AG04449 (cell line): Measurements from ENCODE around the gene CDK6.

Experiments used
- CTCF ChIA-PET: fragments of 350-600 bp; formaldehyde crosslinking; extraction: SDS; loops from one replicate; lab custom pipeline; 2021; ENCODE audit warnings: antibody characterized with exemption; lab: Yijun Ruan, JAX
- POLR2A ChIA-PET: fragments of 400-600, 350-600 bp; formaldehyde crosslinking; extraction: SDS; loops from one replicate; lab custom pipeline; 2020; ENCODE audit warnings: antibody characterized with exemption, inconsistent platforms; lab: Yijun Ruan, JAX
- DNase-seq: peaks from one replicate; pipeline ENCODE4 v3.0.0-alpha.2; 2010; ENCODE audit warnings: low read depth, low spot score
- H3K4me3 ChIP-seq: 2 replicates; pipeline ENCODE4 v1.5.1; 2011; ENCODE audit warnings: low read depth, mild to moderate bottlenecking, control low read depth, low read length
- TF ChIP-seq, protein P1 (sequence below): IDR thresholded peaks from one replicate; pipeline ENCODE4 v1.5.1; 2011; ENCODE audit warnings: mild to moderate bottlenecking, moderate library complexity, low read length, control low read depth, inconsistent platforms; ENCODE audit not compliant: insufficient read depth; ENCODE audit errors: missing control alignments

CDK6 gene

DNA sequence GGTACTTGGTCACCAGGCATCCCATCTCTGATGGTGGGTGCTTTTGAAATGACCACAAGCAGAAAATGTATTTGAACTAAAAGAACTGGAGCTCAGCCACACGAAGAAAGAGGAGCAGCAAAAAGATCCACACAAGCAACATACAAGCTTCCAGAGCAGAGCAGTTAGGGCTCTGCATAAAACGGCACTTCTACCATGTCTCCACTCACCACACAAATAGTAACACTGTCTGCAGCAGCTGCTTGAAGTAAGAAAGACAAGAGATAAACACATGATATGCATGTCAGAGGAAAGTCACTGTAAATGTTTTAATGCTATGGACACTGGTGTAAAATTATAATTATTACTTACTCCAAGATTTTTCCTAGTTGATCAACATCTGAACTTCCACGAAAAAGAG lies 213.7 kb downstream of the CDK6 start:
- DNase-seq = no peak
- CTCF ChIA-PET = interaction anchor here (2.0 kb wide), 1 partner anchor 73 kb away, joined by 6 read pairs; no protein-coding TSS in a partner anchor
- H3K4me3 ChIP-seq = no peak overlapping the region
- POLR2A ChIA-PET = no interaction called here
- TF ChIP-seq, protein P1, sequence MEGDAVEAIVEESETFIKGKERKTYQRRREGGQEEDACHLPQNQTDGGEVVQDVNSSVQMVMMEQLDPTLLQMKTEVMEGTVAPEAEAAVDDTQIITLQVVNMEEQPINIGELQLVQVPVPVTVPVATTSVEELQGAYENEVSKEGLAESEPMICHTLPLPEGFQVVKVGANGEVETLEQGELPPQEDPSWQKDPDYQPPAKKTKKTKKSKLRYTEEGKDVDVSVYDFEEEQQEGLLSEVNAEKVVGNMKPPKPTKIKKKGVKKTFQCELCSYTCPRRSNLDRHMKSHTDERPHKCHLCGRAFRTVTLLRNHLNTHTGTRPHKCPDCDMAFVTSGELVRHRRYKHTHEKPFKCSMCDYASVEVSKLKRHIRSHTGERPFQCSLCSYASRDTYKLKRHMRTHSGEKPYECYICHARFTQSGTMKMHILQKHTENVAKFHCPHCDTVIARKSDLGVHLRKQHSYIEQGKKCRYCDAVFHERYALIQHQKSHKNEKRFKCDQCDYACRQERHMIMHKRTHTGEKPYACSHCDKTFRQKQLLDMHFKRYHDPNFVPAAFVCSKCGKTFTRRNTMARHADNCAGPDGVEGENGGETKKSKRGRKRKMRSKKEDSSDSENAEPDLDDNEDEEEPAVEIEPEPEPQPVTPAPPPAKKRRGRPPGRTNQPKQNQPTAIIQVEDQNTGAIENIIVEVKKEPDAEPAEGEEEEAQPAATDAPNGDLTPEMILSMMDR = no peak

DNA sequence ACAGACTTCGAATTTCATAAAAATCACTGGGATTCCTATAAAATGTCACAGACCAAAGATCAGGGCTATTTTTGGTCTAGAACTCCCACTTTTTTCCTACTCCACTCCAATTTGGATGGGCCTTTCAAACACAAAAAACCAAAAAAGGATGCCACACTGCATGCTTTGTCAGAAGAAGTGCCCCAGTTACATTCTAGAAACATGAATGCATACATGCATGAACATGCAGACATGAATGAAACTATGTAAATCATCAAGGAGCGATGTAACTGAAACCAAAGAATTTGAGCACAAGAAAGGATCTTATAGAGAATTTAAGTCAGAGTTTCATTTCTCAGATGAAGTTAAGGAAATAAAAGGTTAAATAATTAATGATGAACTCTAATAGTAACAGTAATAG lies 214.3 kb downstream of the CDK6 start:
- POLR2A ChIA-PET = no interaction called here
- DNase-seq = no peak
- no peak overlapping the region for H3K4me3 ChIP-seq
- TF ChIP-seq, protein P1 = no peak
- CTCF ChIA-PET = interaction anchor here (1.5 to 4.0 kb wide), 10 partner anchors 10 to 607 kb away, joined by 3 to 38 read pairs (median 7); no protein-coding TSS in a partner anchor

DNA sequence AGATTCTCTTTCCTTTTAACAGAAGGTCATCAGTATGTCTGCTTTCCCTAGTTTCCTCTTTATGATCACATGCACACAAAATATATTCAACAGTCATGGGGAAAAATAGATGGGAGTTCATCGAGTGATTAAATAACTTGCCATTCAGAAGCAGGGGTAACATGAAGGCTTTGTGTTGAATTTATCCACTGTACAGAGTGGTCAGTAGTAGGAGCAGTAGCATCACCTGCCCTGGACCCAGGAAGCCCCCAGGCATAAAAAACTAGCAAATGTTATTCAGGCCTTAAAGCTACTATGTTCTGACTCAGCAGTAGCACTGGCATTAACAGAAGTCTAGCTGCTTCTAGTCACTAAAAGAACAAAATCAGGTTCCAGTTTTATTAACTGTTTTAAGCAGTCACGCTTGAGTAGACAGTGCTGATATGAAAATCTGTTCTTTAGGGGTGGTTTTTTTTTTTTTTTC lies 214.8 kb downstream of the CDK6 start:
- no peak overlapping the region for H3K4me3 ChIP-seq
- POLR2A ChIA-PET = no interaction called here
- TF ChIP-seq, protein P1 = no peak
- DNase-seq = no peak
- CTCF ChIA-PET = interaction anchor here (0.7 to 4.0 kb wide), 17 partner anchors 10 to 607 kb away, joined by 3 to 38 read pairs (median 5); no protein-coding TSS in a partner anchor

DNA sequence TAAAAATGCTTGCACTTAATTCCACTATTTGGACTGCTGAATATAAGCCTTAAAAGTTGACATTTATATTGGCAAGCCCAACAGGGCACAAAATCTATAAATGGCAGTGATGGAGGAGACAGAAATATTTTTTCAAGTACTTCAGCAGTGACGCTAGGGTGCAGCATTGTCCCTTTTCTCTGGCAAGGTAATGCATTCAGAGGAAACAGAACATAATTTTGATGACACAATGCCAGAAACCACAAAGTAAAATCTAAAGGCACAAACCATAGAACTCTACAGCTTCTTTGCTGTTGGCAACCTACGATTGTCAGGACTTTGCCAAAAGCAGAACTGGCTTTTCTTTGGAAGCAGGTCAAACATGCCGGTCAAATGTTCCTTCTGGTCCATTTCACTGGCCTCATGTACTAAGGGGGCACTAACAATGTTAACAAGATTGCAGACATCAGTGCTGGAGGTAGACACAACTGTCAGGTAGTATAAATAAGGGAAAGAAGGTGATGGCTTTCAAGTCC lies 215.3 kb downstream of the CDK6 start:
- peak; percentile 74 for DNase-seq
- H3K4me3 ChIP-seq = no peak overlapping the region
- TF ChIP-seq, protein P1 = peak; percentile 62
- POLR2A ChIA-PET = interaction anchor here (0.8 kb wide), 1 partner anchor 209 kb away, joined by 3 read pairs; no protein-coding TSS in a partner anchor
- CTCF ChIA-PET = interaction anchor here (0.7 to 4.0 kb wide), 23 partner anchors 10 to 608 kb away, joined by 3 to 38 read pairs (median 3); no protein-coding TSS in a partner anchor

DNA sequence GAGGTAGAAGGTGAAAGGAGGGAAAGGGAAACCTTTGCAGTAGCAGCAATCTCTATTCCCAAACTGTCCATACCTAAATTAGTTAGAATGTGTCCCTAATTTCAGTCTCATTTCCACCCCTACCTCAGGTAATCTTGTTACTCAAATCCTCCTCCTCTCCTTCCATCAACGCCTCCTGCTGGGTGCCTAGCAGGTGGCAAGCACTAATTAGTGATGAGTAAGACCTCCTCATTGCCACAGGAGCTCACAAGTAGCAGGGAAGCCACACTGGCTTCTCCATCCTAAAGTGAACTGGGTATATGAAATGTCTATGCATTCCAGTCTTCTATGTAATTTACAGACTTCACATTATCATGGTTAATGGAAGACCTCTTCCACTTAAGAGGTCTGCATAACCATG lies 220.5 kb downstream of the CDK6 start:
- ChIA-PET CTCF (interaction anchor here (1.0 to 1.5 kb wide), 5 partner anchors 11 to 617 kb away, joined by 3 to 4 read pairs (median 3); partner anchors contain the start of gene VPS50), POLR2A (no interaction called here)
- TF ChIP-seq, protein P1 = no peak
- no peak for DNase-seq
- H3K4me3 ChIP-seq = no peak overlapping the region

DNA sequence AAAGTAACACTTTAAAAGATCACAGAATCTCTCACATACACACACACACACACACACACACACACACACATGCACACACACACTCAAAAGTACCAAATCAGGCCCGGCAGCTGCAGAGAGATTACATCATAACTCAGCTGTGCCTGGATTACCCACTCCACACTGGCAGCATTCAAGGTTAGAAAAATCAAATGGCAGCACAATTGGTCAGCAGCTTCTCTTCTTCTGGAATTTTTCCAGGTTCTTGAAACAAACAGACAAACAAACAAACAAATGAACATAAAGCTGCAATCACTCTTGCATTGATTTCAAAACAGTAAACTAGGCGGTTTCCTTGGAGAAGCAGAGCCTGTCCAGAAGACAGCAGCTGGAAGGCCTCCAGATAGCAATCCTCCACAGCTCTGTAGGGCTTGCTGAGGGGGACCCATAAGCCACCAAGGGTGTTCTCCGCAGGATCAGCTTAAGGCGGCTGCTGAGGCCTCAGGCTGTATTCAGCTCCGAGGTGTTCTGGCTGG lies 221.7 kb downstream of the CDK6 start:
- TF ChIP-seq, protein P1 = no peak
- DNase-seq = no peak
- CTCF ChIA-PET = interaction anchor here (0.9 to 1.2 kb wide), 3 partner anchors 10 to 83 kb away, joined by 3 to 4 read pairs (median 3); no protein-coding TSS in a partner anchor
- no peak overlapping the region for H3K4me3 ChIP-seq
- POLR2A ChIA-PET = no interaction called here
